Neuronal stem cell (in vitro differentiated cells): ENCODE measurements around the gene FOXO1.

Experiments
- DNase-seq: peaks from one replicate; pipeline ENCODE4 v3.0.0-alpha.2; 2013; ENCODE audit warnings: low spot score
- H2AFZ ChIP-seq: one replicate; pipeline ENCODE4 v1.6.1; 2013; ENCODE audit warnings: mild to moderate bottlenecking, low read length, inconsistent platforms
- H2AK5ac ChIP-seq: 2 replicates; pipeline ENCODE4 v1.6.1; 2013; ENCODE audit warnings: low read depth, mild to moderate bottlenecking, inconsistent platforms, low read length, moderate library complexity, mixed read lengths
- H2BK120ac ChIP-seq: 2 replicates; pipeline ENCODE4 v1.6.1; 2013; ENCODE audit warnings: low read depth, mild to moderate bottlenecking, inconsistent platforms, low read length, moderate library complexity, mixed read lengths
- H2BK12ac ChIP-seq: one replicate; pipeline ENCODE4 v1.6.1; 2013; ENCODE audit warnings: low read length, inconsistent platforms
- H2BK15ac ChIP-seq: 2 replicates; pipeline ENCODE4 v1.6.1; 2013; ENCODE audit warnings: mild to moderate bottlenecking, low read length, inconsistent platforms, mixed read lengths
- H2BK5ac ChIP-seq: one replicate; pipeline ENCODE4 v1.6.1; 2013; ENCODE audit warnings: inconsistent platforms, mild to moderate bottlenecking, low read length, moderate library complexity
- H3K14ac ChIP-seq: one replicate; pipeline ENCODE4 v1.6.1; 2013; ENCODE audit warnings: low read length, inconsistent platforms
- H3K18ac ChIP-seq: 2 replicates; pipeline ENCODE4 v1.6.1; 2013; ENCODE audit warnings: low read length, inconsistent platforms
- H3K23ac ChIP-seq: 2 replicates; pipeline ENCODE4 v1.6.1; 2013; ENCODE audit warnings: low read depth, mild to moderate bottlenecking, mixed read lengths, low read length, inconsistent platforms; ENCODE audit not compliant: poor library complexity
- H3K27ac ChIP-seq: replicated peaks from 3 replicates; pipeline ENCODE4 v1.5.1; 2013; ENCODE audit warnings: low read length, inconsistent platforms
- H3K27me3 ChIP-seq, 3 experiments: 2 replicates each; pipeline ENCODE4 v1.6.1; 2013; ENCODE audit warnings: low read length in 3 of 3, mild to moderate bottlenecking in 2 of 3, inconsistent platforms in 1 of 3, low read depth in 1 of 3, mixed read lengths in 1 of 3, moderate library complexity in 1 of 3; ENCODE audit not compliant: control insufficient read depth in 3 of 3, insufficient read depth in 3 of 3
- H3K36me3 ChIP-seq, 2 donors: replicated peaks in 1 of 2; 2 replicates each; pipeline ENCODE4 v1.6.1; 2013; ENCODE audit warnings: low read length in 2 of 2; ENCODE audit not compliant: control insufficient read depth in 2 of 2, insufficient read depth in 2 of 2
- H3K4ac ChIP-seq: 2 replicates; pipeline ENCODE4 v1.6.1; 2013; ENCODE audit warnings: inconsistent platforms, mild to moderate bottlenecking, low read length, moderate library complexity
- H3K4me1 ChIP-seq, 2 donors: 1 replicate in 1 of 2; 2 replicates in 1 of 2; pipeline ENCODE4 v1.6.1; 2013; ENCODE audit warnings: low read length in 2 of 2, low read depth in 1 of 2; ENCODE audit not compliant: control insufficient read depth in 2 of 2, insufficient read depth in 1 of 2
- H3K4me2 ChIP-seq: one replicate; pipeline ENCODE4 v1.6.1; 2013; ENCODE audit warnings: mild to moderate bottlenecking, low read length, inconsistent platforms; ENCODE audit not compliant: insufficient read depth, poor library complexity, severe bottlenecking
- H3K4me3 ChIP-seq, 2 donors: 2 replicates each; pipeline ENCODE4 v1.5.1; 2013; ENCODE audit warnings: low read length in 2 of 2, mild to moderate bottlenecking in 2 of 2, inconsistent platforms in 1 of 2, moderate library complexity in 1 of 2
- H3K79me1 ChIP-seq: one replicate; pipeline ENCODE4 v1.6.1; 2013; ENCODE audit warnings: low read depth, mild to moderate bottlenecking, inconsistent platforms, low read length, moderate library complexity
- H3K9ac ChIP-seq: one replicate; pipeline ENCODE4 v1.6.1; 2013; ENCODE audit warnings: mild to moderate bottlenecking, low read depth, low read length, inconsistent platforms; ENCODE audit not compliant: poor library complexity
- H3K9me3 ChIP-seq, 2 donors: replicated peaks in 1 of 2; 2 replicates each; pipeline versions ENCODE3 to v1.6.1; 2013; ENCODE audit warnings: low read length in 2 of 2, mild to moderate bottlenecking in 2 of 2, inconsistent platforms in 1 of 2, low read depth in 1 of 2, mixed read lengths in 1 of 2, moderate library complexity in 1 of 2; ENCODE audit not compliant: control insufficient read depth in 2 of 2, insufficient read depth in 1 of 2
- H4K8ac ChIP-seq: one replicate; pipeline ENCODE4 v1.6.1; 2013; ENCODE audit warnings: low read depth, mild to moderate bottlenecking, inconsistent platforms, low read length, moderate library complexity
- H4K91ac ChIP-seq: one replicate; pipeline ENCODE4 v1.6.1; 2013; ENCODE audit warnings: low read length, low read depth, mild to moderate bottlenecking, inconsistent platforms; ENCODE audit not compliant: poor library complexity
- WGBS, 2 donors: extraction: QIAGEN DNeasy Blood & Tissue Kit; methylation state at CpG; one replicate each; pipeline ENCODE4 v1.1.7; 2013; ENCODE audit warnings: missing lambda C conversion rate in 2 of 2, mixed read lengths in 1 of 2; ENCODE audit not compliant: insufficient read length in 2 of 2, insufficient replicate concordance in 1 of 2; ENCODE audit errors: extremely low coverage in 2 of 2; 5-methylcytosine and 5-hydroxymethylcytosine counted together

The FOXO1 gene

GRCh38 chr13:40580566-40581276 lies 85.7 kb downstream of the FOXO1 start:
- H3K27ac ChIP-seq, result no peak overlapping the region
- H3K23ac ChIP-seq, result no peak overlapping the region
- H3K36me3 ChIP-seq, result peaks cover 0 to 3% of the 10 kb centered on the region in 2 donors
- peaks cover 0 to 4% of the 10 kb centered on the region in 2 donors for H3K4me1 ChIP-seq
- H4K8ac ChIP-seq, result no peak overlapping the region
- no CpG with 5 or more reads among the region's 7 CpGs for WGBS, 2 donors
- H3K79me1 ChIP-seq, result no peaks in the 10 kb centered on the region
- H3K9me3 ChIP-seq, result peaks cover 0 to 26% of the 10 kb centered on the region in 2 donors
- no peak overlapping the region for H3K4ac ChIP-seq
- no peak overlapping the region for H2BK5ac ChIP-seq
- H3K18ac ChIP-seq, result no peak overlapping the region
- no peaks in the 10 kb centered on the region for H3K27me3 ChIP-seq
- no peak overlapping the region for H4K91ac ChIP-seq
- H3K14ac ChIP-seq, result no peak overlapping the region
- H3K4me3 ChIP-seq, result no peak overlapping the region
- no peak overlapping the region for H3K9ac ChIP-seq
- no peak overlapping the region for H3K4me2 ChIP-seq
- no peak overlapping the region for H2BK15ac ChIP-seq
- H2BK12ac ChIP-seq, result no peak overlapping the region
- no peak for DNase-seq
- H2AK5ac ChIP-seq, result no peak overlapping the region
- H2BK120ac ChIP-seq, result no peak overlapping the region
- no peak overlapping the region for H2AFZ ChIP-seq

GRCh38 chr13:40579535-40579934 lies 86.9 kb downstream of the FOXO1 start:
- no peak for DNase-seq
- no peaks in the 10 kb centered on the region for H3K79me1 ChIP-seq
- H3K4me3 ChIP-seq, result no peak overlapping the region
- H4K8ac ChIP-seq, result no peak overlapping the region
- H2AK5ac ChIP-seq, result no peak overlapping the region
- peaks cover 0 to 3% of the 10 kb centered on the region in 2 donors for H3K36me3 ChIP-seq
- no peak overlapping the region for H3K9ac ChIP-seq
- H4K91ac ChIP-seq, result no peak overlapping the region
- H3K4me1 ChIP-seq, result no peaks in the 10 kb centered on the region
- H2BK15ac ChIP-seq, result no peak overlapping the region
- no peak overlapping the region for H2BK5ac ChIP-seq
- no peak overlapping the region for H3K4ac ChIP-seq
- no peak overlapping the region for H2AFZ ChIP-seq
- peaks cover 0 to 23% of the 10 kb centered on the region in 2 donors for H3K9me3 ChIP-seq
- WGBS, 2 donors, result no CpG with 5 or more reads among the region's 2 CpGs
- no peak overlapping the region for H3K27ac ChIP-seq
- no peak overlapping the region for H3K4me2 ChIP-seq
- H3K27me3 ChIP-seq, result no peaks in the 10 kb centered on the region
- H3K14ac ChIP-seq, result no peak overlapping the region
- no peak overlapping the region for H2BK12ac ChIP-seq
- no peak overlapping the region for H2BK120ac ChIP-seq
- H3K23ac ChIP-seq, result no peak overlapping the region
- no peak overlapping the region for H3K18ac ChIP-seq

GRCh38 chr13:40578055-40578454 lies 88.4 kb downstream of the FOXO1 start:
- H2BK5ac ChIP-seq, result no peak overlapping the region
- H2BK15ac ChIP-seq, result no peak overlapping the region
- no peak overlapping the region for H2BK120ac ChIP-seq
- no peak overlapping the region for H3K4ac ChIP-seq
- H2AFZ ChIP-seq, result no peak overlapping the region
- no peak overlapping the region for H3K18ac ChIP-seq
- H3K23ac ChIP-seq, result no peak overlapping the region
- no peak overlapping the region for H3K4me3 ChIP-seq
- no peak overlapping the region for H3K14ac ChIP-seq
- no CpG with 5 or more reads among the region's 3 CpGs for WGBS, 2 donors
- H3K27me3 ChIP-seq, result no peaks in the 10 kb centered on the region
- no peak for DNase-seq
- H3K79me1 ChIP-seq, result no peaks in the 10 kb centered on the region
- no peak overlapping the region for H2AK5ac ChIP-seq
- no peak overlapping the region for H3K4me2 ChIP-seq
- no peak overlapping the region for H3K9ac ChIP-seq
- H2BK12ac ChIP-seq, result no peak overlapping the region
- no peaks in the 10 kb centered on the region for H3K4me1 ChIP-seq
- H3K27ac ChIP-seq, result no peak overlapping the region
- H3K9me3 ChIP-seq, result peaks cover 0 to 14% of the 10 kb centered on the region in 2 donors
- no peak overlapping the region for H4K91ac ChIP-seq
- H3K36me3 ChIP-seq, result peaks cover 0 to 3% of the 10 kb centered on the region in 2 donors
- no peak overlapping the region for H4K8ac ChIP-seq

GRCh38 chr13:40576369-40576768 lies 90.1 kb downstream of the FOXO1 start:
- H3K27me3 ChIP-seq, result no peaks in the 10 kb centered on the region
- peaks cover 0 to 2% of the 10 kb centered on the region in 2 donors for H3K9me3 ChIP-seq
- no peak overlapping the region for H3K4me3 ChIP-seq
- H2BK12ac ChIP-seq, result no peak overlapping the region
- no peaks in the 10 kb centered on the region for H3K4me1 ChIP-seq
- no peak overlapping the region for H3K14ac ChIP-seq
- H3K4me2 ChIP-seq, result no peak overlapping the region
- H4K8ac ChIP-seq, result no peak overlapping the region
- H2BK5ac ChIP-seq, result no peak overlapping the region
- H3K23ac ChIP-seq, result no peak overlapping the region
- H3K27ac ChIP-seq, result no peak overlapping the region
- WGBS, 2 donors, result no CpG with 5 or more reads among the region's 4 CpGs
- H3K36me3 ChIP-seq, result peaks cover 0 to 3% of the 10 kb centered on the region in 2 donors
- H4K91ac ChIP-seq, result no peak overlapping the region
- H3K18ac ChIP-seq, result no peak overlapping the region
- no peak overlapping the region for H2AK5ac ChIP-seq
- no peak overlapping the region for H3K4ac ChIP-seq
- H3K79me1 ChIP-seq, result no peaks in the 10 kb centered on the region
- no peak overlapping the region for H3K9ac ChIP-seq
- H2BK120ac ChIP-seq, result no peak overlapping the region
- DNase-seq, result no peak
- no peak overlapping the region for H2BK15ac ChIP-seq
- H2AFZ ChIP-seq, result no peak overlapping the region
